Activated naive CD4-positive, alpha-beta T cell treated with anti-CD3 and anti-CD28 coated beads, Interleukin-2, amount 50 U/mL, for 24 hours (primary cell): ENCODE results near the gene DBN1.
"Not testable (repeated sequence)": the region's sequence is repeated elsewhere in the genome, so short reads cannot be mapped to it uniquely, and the experiment has no call there.

ENCODE experiments used
- H3K27ac Mint-ChIP-seq: one replicate; pipeline ENCODE4 v1.8.0; 2021; ENCODE audit warnings: mild to moderate bottlenecking, mixed read lengths
- H3K27me3 Mint-ChIP-seq: one replicate; pipeline ENCODE4 v1.8.0; 2021; ENCODE audit warnings: mixed read lengths
- H3K36me3 Mint-ChIP-seq: one replicate; pipeline ENCODE4 v1.8.0; 2021; ENCODE audit warnings: mixed read lengths
- H3K4me1 Mint-ChIP-seq: one replicate; pipeline ENCODE4 v1.8.0; 2021; ENCODE audit warnings: mixed read lengths
- H3K4me3 Mint-ChIP-seq: one replicate; pipeline ENCODE4 v1.8.0; 2021; ENCODE audit warnings: mild to moderate bottlenecking, mixed read lengths
- H3K9me3 Mint-ChIP-seq: one replicate; pipeline ENCODE4 v1.8.0; 2021; ENCODE audit warnings: mixed read lengths

The DBN1 gene

GRCh38 chr5:177487144-177487543, 13.7 kb upstream of the DBN1 start:
- Mint-ChIP-seq H3K36me3 (no peaks in the 10 kb centered on the region), H3K4me1 (no peaks in the 10 kb centered on the region), H3K27ac (no peak overlapping the region), H3K27me3 (no peaks in the 10 kb centered on the region), H3K9me3 (no peaks in the 10 kb centered on the region), H3K4me3 (no peak overlapping the region)

GRCh38 chr5:177486256-177486655, 12.8 kb upstream of the DBN1 start:
- Mint-ChIP-seq H3K9me3 (no peaks in the 10 kb centered on the region), H3K4me1 (no peaks in the 10 kb centered on the region), H3K27ac (no peak overlapping the region), H3K27me3 (no peaks in the 10 kb centered on the region), H3K36me3 (no peaks in the 10 kb centered on the region), H3K4me3 (no peak overlapping the region)

GRCh38 chr5:177485753-177486152, 12.3 kb upstream of the DBN1 start:
- H3K27ac Mint-ChIP-seq, H3K9me3 Mint-ChIP-seq, H3K4me3 Mint-ChIP-seq, H3K27me3 Mint-ChIP-seq, H3K4me1 Mint-ChIP-seq, H3K36me3 Mint-ChIP-seq: not testable (repeated sequence)

- Mint-ChIP-seq H3K27ac (no peak overlapping the region), H3K4me1 (peaks cover 1% of the 10 kb centered on the region)
Observed at GRCh38 chr5:177484902-177485549, 11.6 kb upstream of the DBN1 start.

GRCh38 chr5:177483994-177484901, 10.8 kb upstream of the DBN1 start:
- H3K4me1 Mint-ChIP-seq: peaks cover 9% of the 10 kb centered on the region
- H3K27me3 Mint-ChIP-seq: no peaks in the 10 kb centered on the region
- H3K9me3 Mint-ChIP-seq: no peaks in the 10 kb centered on the region
- peak overlapping the region; percentile 44 for H3K27ac Mint-ChIP-seq
- H3K36me3 Mint-ChIP-seq: no peaks in the 10 kb centered on the region
- no peak overlapping the region for H3K4me3 Mint-ChIP-seq

More at GRCh38 chr5:177484902-177485549, 11.6 kb upstream of the DBN1 start:
- Mint-ChIP-seq H3K9me3 (no peaks in the 10 kb centered on the region), H3K27me3 (no peaks in the 10 kb centered on the region), H3K4me3 (no peak overlapping the region), H3K36me3 (no peaks in the 10 kb centered on the region)

- H3K4me3 Mint-ChIP-seq: no peak overlapping the region
- H3K27ac Mint-ChIP-seq: no peak overlapping the region
- H3K36me3 Mint-ChIP-seq: no peaks in the 10 kb centered on the region
- no peaks in the 10 kb centered on the region for H3K9me3 Mint-ChIP-seq
- peaks cover 20% of the 10 kb centered on the region for H3K4me1 Mint-ChIP-seq
- H3K27me3 Mint-ChIP-seq: no peaks in the 10 kb centered on the region
Observed at GRCh38 chr5:177483042-177483441, 9.6 kb upstream of the DBN1 start.

- no peaks in the 10 kb centered on the region for H3K9me3 Mint-ChIP-seq
Observed at GRCh38 chr5:177482359-177482795, 8.9 kb upstream of the DBN1 start.

GRCh38 chr5:177479774-177480173, 6.3 kb upstream of the DBN1 start:
- H3K4me3 Mint-ChIP-seq: no peak overlapping the region
- H3K27ac Mint-ChIP-seq: peak overlapping the region; percentile 99
- H3K27me3 Mint-ChIP-seq: no peaks in the 10 kb centered on the region
- no peaks in the 10 kb centered on the region for H3K36me3 Mint-ChIP-seq
- peaks cover 41% of the 10 kb centered on the region for H3K4me1 Mint-ChIP-seq
- no peaks in the 10 kb centered on the region for H3K9me3 Mint-ChIP-seq

More at GRCh38 chr5:177482359-177482795, 8.9 kb upstream of the DBN1 start:
- Mint-ChIP-seq H3K36me3 (no peaks in the 10 kb centered on the region), H3K4me3 (no peak overlapping the region), H3K27ac (no peak overlapping the region), H3K4me1 (peaks cover 24% of the 10 kb centered on the region), H3K27me3 (no peaks in the 10 kb centered on the region)

GRCh38 chr5:177478711-177479646, 5.5 kb upstream of the DBN1 start:
- H3K9me3 Mint-ChIP-seq: no peaks in the 10 kb centered on the region
- no peaks in the 10 kb centered on the region for H3K36me3 Mint-ChIP-seq
- H3K4me3 Mint-ChIP-seq: no peak overlapping the region
- H3K4me1 Mint-ChIP-seq: peaks cover 49% of the 10 kb centered on the region
- peak overlapping the region; percentile 99 for H3K27ac Mint-ChIP-seq
- no peaks in the 10 kb centered on the region for H3K27me3 Mint-ChIP-seq

- H3K36me3 Mint-ChIP-seq: no peaks in the 10 kb centered on the region
- H3K27me3 Mint-ChIP-seq: no peaks in the 10 kb centered on the region
- peaks cover 51% of the 10 kb centered on the region for H3K4me1 Mint-ChIP-seq
- no peak overlapping the region for H3K4me3 Mint-ChIP-seq
- peak overlapping the region; percentile 65 for H3K27ac Mint-ChIP-seq
- no peaks in the 10 kb centered on the region for H3K9me3 Mint-ChIP-seq
Observed at GRCh38 chr5:177477701-177478477, 4.5 kb upstream of the DBN1 start.

GRCh38 chr5:177476531-177477233, 3.2 kb upstream of the DBN1 start:
- Mint-ChIP-seq H3K27me3 (no peaks in the 10 kb centered on the region), H3K4me3 (peak overlapping the region; percentile 27), H3K36me3 (no peaks in the 10 kb centered on the region), H3K4me1 (peaks cover 51% of the 10 kb centered on the region), H3K9me3 (no peaks in the 10 kb centered on the region), H3K27ac (no peak overlapping the region)

GRCh38 chr5:177475563-177476427, 2.4 kb upstream of the DBN1 start:
- Mint-ChIP-seq H3K27ac (peak overlapping the region; percentile 2), H3K27me3 (no peaks in the 10 kb centered on the region), H3K36me3 (no peaks in the 10 kb centered on the region), H3K4me3 (peak overlapping the region; percentile 27), H3K4me1 (peaks cover 51% of the 10 kb centered on the region), H3K9me3 (no peaks in the 10 kb centered on the region)

- H3K36me3 Mint-ChIP-seq: no peaks in the 10 kb centered on the region
- H3K9me3 Mint-ChIP-seq: no peaks in the 10 kb centered on the region
- H3K4me1 Mint-ChIP-seq: peaks cover 54% of the 10 kb centered on the region
- H3K27me3 Mint-ChIP-seq: no peaks in the 10 kb centered on the region
- peak overlapping the region; percentile 75 for H3K4me3 Mint-ChIP-seq
- no peak overlapping the region for H3K27ac Mint-ChIP-seq
Observed at GRCh38 chr5:177474846-177475562, 1.6 kb upstream of the DBN1 start.
